ENCODE results near the gene FBXW9. TPM values are rescaled to one million over a fixed set of nuclear protein-coding genes. Genes with fewer than 3 reads are reported as not detected.
"Not testable (repeated sequence)": the region's sequence is repeated elsewhere in the genome, so short reads cannot be mapped to it uniquely, and the experiment has no call there.

The FBXW9 gene
- polyA plus RNA-seq, 5 donors: 7.9 to 14.1 (median 10.1) TPM

DNA sequence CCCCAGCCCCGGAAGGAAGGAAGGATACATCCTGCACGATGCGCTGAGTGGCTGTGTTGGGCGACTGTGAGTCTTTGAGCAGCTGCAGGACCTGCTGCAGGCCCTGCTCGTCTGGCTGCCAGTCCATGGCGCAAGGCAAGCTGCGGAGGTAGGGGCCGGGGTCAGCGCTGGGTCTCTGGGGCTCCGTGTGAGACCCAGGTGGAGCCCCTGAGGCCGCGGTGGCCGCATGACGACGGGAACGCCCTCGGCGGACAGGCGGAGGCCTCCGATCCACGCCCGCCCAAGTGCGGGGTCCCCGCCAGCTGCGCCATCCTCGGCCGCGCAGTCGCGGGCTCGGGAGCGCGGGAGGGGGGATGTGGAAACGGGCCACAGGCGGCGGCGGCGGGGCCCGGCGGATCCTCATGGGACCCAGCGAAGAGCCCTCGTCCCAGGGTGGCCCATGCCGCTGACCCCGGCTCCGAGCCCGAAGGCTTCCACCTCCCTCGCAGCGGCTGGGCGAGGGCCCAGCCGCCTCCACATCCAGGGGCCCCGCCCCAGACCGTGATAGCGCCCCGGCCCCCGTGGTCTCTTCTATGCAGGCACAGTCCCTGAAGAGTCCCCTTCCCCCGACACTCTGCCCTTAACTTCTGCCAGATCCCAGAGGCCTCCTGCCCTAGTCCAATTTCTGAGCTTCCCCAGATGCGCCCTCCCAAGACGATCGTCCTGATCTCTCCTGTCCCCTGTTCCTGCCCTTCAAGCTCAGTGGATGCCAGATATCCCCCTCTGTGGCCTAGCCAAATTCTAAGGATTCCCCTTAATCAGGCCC, 24.6 kb upstream of the FBXW9 start:
- DNase-seq: no peak

DNA sequence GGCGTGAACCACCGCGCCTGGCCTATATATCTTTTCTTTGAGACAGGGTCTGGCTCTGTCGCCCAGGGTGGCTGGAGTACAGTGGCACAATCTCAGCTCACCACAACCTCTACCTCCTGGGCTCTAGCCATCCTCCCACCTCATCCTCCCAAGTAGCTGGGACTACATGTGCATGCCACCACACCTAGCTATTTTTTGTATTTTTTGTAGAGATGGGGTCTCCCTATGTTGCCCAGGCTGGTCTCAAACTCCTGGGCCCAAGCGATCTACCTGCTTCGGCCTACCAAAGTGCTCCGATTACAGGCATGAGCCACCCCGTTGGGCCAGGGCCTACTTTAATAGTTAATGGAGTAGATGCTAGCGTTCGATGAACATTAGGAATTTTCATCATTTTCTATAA, 23.9 kb upstream of the FBXW9 start:
- no peak for DNase-seq

DNA sequence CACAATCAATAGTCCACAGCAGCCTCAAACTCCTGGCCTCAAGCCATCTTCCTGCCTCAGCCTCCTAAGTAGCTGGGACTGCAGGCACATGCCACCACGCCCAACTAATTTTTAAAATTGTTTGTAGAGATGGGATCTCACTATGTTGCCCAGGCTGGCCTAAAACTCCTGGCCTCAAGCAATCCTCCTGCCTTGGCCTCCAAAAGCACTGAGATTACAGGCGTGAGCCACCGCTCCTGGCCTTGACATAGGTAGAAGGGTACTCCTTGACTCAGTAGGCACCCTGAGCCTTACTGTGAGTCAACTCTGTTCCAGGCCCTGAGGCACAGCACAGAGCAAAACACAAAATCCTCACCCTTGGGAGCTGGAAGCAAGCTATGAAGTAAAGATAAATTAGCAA, 19.5 kb upstream of the FBXW9 start:
- DNase-seq: no peak

DNA sequence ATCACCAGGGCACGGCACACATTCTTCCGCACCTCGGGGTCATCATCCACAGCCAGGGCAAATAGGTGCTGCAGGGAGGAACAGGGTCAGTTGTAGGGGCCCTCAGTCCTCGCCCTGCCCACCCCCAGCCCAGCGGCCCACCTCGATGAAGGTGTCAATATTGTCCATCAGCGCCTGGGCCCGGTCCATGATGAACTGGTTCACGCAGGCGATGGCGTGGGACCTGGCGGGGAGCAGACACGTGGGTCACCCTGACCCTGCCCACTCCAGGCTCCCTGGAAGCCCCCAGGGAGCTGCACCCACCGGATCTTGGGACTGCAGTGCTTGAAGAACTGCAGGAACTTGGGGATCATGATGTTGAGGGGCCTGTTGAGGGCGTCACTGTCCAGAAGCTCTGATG, 18.7 kb upstream of the FBXW9 start:
- DNase-seq: no peak

DNA sequence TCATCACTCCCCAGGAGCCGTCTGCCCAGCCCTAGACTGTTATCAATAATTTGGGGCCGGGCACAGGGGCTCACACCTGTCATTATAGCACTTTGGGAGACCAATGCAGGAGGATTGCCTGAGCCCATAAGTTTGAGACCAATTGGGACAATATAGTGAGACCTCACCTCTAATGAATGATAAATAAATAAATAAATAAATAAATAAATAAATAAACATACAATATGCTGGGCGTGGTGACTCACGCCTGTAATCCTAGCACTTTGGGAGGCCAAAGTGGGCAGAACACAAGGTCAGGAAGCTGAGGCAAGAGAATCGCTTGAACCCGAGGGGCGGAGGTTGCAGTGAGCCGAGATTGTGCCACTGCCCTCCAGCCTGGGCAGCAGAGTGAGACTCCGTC, 16.9 kb upstream of the FBXW9 start:
- DNase-seq: not testable (repeated sequence)

DNA sequence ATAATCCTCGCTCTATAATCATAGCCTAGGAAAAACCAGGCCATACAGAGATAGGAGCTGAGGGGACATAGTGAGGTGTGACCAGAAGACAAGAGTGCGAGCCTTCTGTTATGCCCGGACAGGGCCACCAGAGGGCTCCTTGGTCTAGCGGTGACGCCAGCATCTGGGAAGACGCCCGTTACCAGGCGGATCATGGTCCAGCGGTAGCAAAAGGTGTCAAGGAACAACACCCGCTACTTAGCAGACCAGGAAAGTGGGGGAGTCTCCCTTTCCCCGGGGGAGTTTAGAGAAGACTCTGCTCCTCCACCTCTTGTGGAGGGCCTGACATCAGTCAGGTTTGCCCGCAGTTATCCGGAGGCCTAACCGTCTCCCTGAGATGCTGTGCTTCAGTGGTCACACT, 15.6 kb upstream of the FBXW9 start:
- not testable (repeated sequence) for DNase-seq

DNA sequence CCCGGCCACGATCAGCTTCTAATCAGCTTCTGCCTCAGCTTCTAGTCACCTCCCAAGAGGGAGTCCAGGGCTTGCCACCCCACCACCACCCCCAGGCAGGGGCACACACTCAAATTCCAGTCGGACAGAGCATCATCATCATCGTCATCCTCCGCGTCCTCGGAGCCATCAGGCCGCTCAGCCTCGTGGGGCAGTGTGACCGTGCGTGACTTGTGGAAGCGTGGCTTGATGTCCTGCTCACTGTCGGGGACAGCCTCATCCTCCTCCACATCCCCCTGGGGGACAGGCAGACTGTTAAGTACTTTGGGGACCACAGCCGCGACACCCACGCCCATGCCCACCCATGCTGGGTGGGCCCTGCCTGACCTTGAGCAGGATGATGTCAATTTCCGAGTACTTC, 14.8 kb upstream of the FBXW9 start:
- DNase-seq: no peak

DNA sequence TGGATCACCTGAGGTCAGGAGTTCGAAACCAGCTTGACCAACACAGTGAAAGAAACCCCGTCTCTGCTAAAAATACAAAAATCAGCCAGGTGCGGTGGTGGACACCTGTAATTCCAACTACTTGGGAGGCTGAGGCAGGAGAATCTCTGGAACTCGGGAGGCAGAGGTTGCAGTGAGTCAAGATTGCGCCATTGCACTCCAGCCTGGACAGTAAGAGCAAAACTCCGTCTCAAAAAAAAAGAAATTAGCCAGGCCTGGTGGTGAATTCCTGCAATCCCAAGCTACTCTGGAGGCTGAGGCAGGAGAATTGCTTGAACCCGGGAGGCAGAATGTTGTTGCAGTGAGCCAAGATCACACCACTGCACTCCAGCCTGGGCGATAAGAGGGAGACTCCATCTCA, 12.2 kb upstream of the FBXW9 start:
- DNase-seq: no peak

DNA sequence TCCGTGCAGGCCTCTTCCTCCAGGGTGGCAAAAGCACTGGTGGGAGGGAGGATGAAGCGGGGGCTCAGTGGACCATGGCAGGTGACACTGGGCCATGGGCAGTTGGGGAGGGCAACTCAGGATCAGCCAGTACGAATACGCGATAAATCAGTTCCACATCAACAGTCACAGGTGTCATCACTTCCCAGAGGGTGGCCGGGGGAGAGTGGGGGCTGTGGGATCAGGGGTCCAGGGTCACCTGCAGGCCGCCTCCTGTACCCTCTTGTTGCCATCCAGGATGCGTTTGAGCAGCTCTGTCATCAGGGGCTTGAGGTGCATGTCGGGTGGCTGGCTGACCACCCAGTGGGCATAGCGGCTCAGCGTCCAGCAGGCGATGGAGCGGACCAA, 9.9 kb upstream of the FBXW9 start:
- DNase-seq: no peak

DNA sequence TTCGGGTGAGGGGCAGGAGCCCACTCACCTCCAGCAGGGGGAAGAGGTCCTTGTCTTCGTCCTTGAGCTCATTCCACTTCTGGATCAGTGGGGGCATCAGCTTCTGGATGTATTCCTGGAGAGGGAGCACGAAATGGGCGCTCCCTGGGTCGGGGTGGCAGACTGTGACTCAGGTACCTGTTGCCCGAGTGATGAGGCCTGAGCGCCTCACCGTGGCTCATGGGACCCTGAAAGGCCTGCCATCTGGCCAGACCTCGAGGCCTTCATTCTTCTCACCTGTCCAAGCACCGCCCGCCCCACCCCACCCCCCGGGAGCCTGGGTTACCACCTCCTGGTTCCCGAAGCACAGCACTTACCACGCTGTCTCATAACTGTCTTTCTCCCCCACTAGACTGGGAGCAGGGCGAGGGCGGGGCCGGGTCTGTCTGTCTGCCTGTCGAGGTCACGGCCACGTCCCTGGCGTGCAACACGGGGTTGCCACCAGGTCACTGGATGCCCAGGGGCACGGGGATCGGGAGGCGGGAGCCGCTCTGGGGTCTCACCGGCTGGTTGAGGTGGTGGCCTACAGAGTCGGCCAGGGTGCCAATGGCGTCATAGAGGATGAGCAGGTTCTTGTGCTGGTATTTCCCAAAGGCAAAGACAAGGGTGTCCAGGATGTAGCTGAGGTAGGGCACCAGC, 9.4 kb upstream of the FBXW9 start:
- no peak for DNase-seq

DNA sequence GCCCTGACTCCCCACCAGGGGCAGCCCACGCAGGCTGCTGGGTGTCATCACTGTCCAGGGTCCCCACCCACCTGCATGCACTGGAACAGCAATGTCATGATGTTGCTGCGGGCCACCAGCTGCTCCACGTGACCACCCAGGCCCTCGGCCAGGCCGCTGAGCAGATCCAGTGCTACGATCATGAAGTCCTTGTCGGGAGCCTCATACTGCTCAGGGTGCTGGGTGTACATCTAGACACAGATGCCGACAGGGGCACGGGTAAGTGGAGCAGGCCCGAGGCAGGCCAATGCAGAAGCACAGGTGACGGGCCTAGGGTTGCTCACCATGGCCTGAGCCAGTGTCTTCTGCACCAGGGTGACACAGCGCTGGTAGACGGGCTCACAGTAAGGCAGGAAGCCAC, 8.7 kb upstream of the FBXW9 start:
- no peak for DNase-seq

DNA sequence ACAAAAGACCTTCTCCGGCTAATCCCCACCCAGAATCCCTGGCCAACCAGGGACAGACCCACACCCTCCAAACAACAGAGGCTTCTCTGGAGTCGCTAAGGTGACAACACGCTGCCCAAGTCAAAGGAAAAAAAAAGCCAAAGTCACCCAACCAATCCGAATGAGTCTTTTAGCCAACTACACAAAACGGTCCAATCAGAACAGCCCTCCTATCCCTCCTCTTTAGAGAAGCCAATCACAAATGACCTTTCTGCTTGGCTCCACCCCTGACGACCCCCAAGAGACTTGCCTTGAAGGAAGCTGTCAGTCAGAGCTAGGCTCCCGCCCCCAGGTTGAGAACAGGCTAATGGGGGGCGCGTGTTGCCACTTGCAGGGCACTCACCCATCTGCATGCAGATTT, 6.6 kb upstream of the FBXW9 start:
- no peak for DNase-seq

DNA sequence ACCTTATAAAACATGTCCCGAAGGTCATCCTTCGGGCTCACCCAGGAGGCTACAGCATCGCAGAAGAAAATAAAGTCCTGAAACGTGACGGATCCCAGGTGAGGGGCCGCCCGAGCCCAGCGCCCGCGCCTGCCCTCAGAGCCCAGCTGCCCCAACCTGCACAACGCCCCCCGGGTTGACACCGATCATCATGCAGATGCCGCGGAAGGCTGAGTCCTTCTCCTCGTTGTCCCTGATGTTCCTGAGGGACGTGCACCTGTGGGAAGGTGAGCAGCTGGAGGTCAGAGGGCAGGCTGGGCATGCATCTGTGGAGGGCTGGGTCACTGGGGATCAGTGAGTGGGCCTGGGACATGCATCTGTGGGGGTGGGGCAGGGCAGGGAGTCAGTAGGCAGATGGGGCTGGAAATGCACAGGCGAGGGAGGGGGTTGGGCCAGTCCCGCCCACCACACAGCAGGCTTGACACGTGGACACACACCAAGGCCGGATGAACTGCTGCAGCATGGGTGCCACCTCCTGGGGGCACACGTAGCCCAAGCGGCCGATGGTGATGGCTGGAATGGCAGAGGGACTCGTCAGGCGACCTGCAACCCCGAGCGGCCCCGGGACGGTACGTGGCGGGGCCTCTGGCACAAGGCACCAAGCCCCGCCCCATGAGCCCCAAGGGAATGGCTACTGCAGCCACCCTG, 5.3 kb upstream of the FBXW9 start:
- no peak for DNase-seq

DNA sequence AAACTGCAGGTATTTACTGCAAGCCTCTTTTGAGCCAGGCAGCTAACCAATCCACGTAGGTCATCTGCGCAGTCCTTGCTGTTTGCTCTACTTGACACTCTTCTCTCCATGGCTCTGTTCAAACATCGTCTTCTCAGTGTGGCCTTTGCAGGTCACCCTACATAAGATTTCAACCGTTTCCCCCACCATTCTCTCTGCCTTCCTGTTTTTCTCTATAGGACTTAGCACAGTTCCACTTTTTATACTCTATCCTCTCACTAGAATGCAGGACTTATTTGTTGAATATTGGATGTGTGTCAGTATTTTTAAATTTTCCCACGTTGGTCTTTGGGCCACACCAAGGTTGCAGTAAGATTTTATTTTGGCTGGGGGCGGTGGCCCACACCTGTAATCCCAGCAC, 1.7 kb upstream of the FBXW9 start:
- DNase-seq: no peak

DNA sequence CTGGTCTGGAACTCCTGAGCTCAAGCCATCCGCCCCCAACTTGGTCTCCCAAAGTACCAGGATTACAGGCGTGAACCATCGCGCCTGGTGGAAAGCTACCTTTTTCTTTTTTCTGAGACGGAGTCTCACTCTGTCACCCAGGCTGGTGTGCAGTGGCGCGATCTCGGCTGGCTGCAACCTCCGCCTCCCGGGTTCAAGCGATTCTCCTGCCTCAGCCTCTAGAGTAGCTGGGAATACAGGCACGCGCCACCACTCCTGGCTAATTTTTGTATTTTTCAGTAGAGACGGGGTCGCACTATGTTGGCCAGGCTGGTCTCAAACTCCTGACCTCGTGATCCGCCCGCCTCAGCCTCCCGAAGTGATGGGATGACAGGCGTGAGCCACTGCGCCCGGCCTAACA, 994 bp upstream of the FBXW9 start:
- DNase-seq: not testable (repeated sequence)

DNA sequence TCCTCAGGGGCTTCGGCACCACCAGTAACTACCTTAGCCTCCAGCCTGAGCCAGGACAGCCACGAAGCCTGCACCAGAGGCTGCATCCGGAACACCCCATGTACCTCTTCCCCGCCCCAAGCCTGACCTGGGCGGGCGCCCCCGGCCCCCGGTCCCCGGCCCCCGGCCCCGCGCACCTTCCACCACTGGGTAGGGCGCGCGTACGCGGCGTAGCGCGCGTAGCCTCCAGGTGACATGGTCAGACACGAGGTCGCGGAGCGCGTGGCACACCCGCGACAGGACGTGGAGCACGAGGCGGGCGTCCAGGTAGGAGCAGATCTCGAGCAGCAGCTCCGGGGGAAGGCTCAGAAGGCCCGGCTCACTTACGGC, 450 bp downstream of the FBXW9 start:
- DNase-seq: no peak

DNA sequence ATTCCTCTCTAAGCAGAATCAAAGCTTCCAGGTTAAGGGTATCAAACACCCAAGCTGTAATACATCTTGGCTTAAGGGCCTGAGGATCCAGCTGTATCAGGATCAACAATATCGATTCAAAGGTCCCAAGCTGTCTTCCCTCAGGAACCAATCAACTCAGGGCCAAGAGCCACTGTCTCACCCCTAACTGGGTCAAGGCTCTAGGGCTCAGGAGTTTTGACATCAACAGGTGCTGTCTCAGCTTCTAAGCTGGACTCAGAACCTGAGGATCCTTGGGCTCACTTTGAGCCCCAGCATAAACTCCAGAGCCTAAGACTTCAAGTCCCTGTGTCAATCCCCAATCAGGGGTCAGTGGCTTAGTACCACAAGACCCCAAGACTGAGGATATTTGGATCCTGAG, 917 bp downstream of the FBXW9 start:
- DNase-seq: no peak

DNA sequence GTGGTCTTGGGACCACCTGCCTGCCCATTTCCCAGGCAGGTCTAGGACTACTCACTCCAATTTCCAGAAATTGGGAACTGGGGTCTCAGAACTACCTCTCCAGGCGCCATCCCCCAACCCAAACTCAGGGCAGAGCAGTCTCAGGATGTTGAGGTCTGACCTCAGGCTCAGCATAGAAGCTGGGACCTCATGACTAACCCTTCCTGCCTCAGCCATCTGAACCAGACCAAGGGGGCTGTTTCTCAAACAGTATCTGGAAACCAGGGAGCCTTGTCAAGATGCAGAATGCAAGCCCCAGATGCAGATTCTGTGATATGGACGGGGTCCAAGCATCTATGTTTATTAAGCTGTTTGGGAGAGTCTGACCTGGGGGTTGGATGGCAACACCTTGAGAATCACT, 1.3 kb downstream of the FBXW9 start:
- no peak for DNase-seq

DNA sequence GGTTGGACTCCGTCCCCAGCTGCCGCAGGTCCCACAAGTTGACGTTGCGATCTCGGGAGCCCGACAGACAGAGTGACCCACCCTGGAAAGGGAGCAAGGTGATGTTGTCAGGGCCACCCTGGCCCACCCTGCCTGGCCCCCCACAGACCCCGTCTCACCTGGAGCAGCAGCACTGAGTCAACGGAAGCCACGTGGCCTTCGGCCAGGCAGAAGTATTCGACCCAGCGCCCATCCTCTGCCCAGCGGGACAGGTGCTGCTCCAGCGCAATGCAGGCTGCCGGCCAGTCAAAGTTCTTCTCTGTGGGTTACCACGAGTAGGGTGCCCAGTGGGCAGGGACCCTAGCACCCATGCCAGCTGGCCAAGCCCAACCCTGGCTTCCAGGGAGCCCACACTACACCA, 1.8 kb downstream of the FBXW9 start:
- DNase-seq: no peak

DNA sequence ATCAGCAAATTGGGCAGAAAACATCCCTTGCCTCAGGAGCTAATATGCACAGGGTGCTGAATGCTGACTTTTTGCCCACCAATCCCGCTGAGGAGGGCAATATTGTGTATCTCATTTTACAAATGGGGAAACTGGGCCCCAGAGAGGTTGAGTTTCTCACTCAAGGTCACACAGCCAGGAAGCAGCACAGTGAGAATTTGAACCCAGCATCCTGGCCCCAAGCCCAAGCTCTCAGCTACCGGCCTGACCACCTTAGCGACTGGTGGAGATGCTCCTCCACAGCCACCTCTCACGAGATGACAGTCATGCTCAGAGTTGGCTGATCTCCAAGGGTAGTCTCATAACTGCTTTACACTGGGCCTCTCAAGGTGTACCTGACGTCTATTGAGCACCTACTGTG, 3.5 kb downstream of the FBXW9 start:
- no peak for DNase-seq

DNA sequence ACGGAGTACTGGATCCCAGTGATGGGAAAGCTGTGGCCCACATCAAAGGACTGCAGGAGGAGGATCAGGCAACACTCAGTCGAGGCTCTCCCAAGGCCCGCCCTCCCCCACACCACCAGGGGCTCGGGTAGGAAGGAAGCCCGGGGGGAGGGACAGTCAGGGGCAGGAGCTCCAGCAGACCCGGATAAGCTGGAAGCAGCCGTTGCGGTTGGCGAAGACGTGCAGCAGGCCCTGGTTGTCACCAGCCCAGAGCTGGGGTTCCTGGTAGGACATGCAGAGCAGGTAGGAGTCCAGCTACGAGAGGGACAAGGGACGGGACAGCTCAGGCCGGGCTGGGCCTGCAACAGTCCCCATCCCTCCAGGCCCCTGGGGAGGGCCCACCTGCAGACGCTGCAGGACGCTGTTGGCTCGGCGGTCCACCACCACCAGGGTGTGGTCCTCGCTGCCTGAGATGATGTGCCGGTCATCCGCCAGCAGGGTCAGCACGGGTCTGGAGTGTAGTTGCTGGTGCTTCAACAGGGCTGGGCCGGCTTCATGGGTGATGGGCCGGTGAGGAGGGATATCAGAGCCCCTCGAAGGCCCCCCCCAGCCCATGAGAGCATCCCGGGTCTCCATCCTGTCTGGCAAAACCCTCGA, 6.7 kb downstream of the FBXW9 start:
- DNase-seq: no peak

DNA sequence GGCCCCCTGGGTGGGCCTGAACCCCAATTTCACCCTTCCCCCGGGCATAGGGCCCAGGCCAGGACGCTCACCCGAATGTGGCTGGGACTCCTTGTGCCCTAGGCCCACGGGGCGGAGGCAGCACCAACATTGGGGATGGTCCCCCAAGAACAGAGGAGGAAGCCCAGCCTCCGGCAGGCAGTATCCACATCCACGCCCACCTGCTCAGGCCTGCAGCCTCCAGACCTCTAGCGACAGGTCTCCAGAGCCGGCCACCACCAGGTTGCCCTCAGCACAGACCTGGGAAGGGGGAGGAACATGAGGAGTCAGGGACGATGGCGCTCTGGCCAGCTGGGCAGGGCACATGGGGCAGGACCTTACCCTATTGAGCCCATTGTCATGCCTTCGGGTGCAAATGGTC, 7.4 kb downstream of the FBXW9 start:
- DNase-seq: no peak
